HEK293 (cell line): ENCODE data around the gene SPAG5.

Source experiments
- CTCF ChIP-seq: fragments of 450-650 bp; formaldehyde crosslinking; IDR thresholded peaks from 2 replicates; pipeline ENCODE4 v1.5.1; 2016; ENCODE audit warnings: missing biosample characterization, missing genetic modification characterization
- REST ChIP-seq: fragments of 450-650 bp; formaldehyde crosslinking; IDR thresholded peaks from 2 replicates; pipeline ENCODE4 v1.5.1; 2016; ENCODE audit warnings: missing biosample characterization, missing genetic modification characterization
- TSHZ1 ChIP-seq: fragments of 450-650 bp; formaldehyde crosslinking; IDR thresholded peaks from 2 replicates; pipeline ENCODE4 v1.5.1; 2016; ENCODE audit warnings: missing biosample characterization, missing genetic modification characterization, borderline replicate concordance
- ZNF157 ChIP-seq: fragments of 450-650 bp; formaldehyde crosslinking; IDR thresholded peaks from 2 replicates; pipeline ENCODE4 v1.5.1; 2016; ENCODE audit warnings: missing biosample characterization, missing genetic modification characterization
- ZNF391 ChIP-seq: fragments of 450-650 bp; formaldehyde crosslinking; IDR thresholded peaks from 2 replicates; pipeline ENCODE4 v1.5.1; 2016; ENCODE audit warnings: low read depth, missing biosample characterization, missing genetic modification characterization, borderline replicate concordance
- ZNF521 ChIP-seq: fragments of 450-650 bp; formaldehyde crosslinking; IDR thresholded peaks from 2 replicates; pipeline ENCODE4 v1.5.1; 2017; ENCODE audit warnings: missing biosample characterization, mild to moderate bottlenecking, missing genetic modification characterization

- TF ChIP-seq ZNF391 (no peak), ZNF157 (tag by site-specific recombination) (no peak), CTCF (tag by site-specific recombination) (no peak), ZNF521 (tag by site-specific recombination) (no peak), REST (tag by site-specific recombination) (no peak), TSHZ1 (tag by site-specific recombination) (no peak)
Observed at GRCh38 chr17:28574526-28574925, 24.3 kb downstream of the SPAG5 start.
